Fibroblast of lung (primary cell): ENCODE data around the gene TBX21. TPM values are rescaled to one million over a fixed set of nuclear protein-coding genes. Genes with fewer than 3 reads are reported as not detected.

Experiments used
- DNase-seq, 2 donors: peaks; one replicate each; pipeline versions ENCODE4 v3.0.0 to v3.0.0-alpha.2; 2010; ENCODE audit warnings: low read depth in 2 of 2
- H2AFZ ChIP-seq: 2 replicates; pipeline ENCODE4 v1.5.1; 2012; ENCODE audit warnings: low read length, control low read depth, inconsistent platforms
- H3K27ac ChIP-seq: 2 replicates; pipeline ENCODE4 v1.5.1; 2011; ENCODE audit warnings: low read length, control low read depth; ENCODE audit not compliant: insufficient read depth
- H3K27me3 ChIP-seq: 2 replicates; pipeline ENCODE4 v1.5.1; 2011; ENCODE audit warnings: mild to moderate bottlenecking, low read length; ENCODE audit not compliant: control insufficient read depth, insufficient read depth
- H3K36me3 ChIP-seq: 2 replicates; pipeline ENCODE4 v1.5.1; 2011; ENCODE audit warnings: low read length; ENCODE audit not compliant: control insufficient read depth, insufficient read depth
- H3K4me1 ChIP-seq: 2 replicates; pipeline ENCODE4 v1.5.1; 2011; ENCODE audit warnings: low read length; ENCODE audit not compliant: control insufficient read depth, insufficient read depth; ENCODE audit errors: extremely low read depth
- H3K4me2 ChIP-seq: 2 replicates; pipeline ENCODE4 v1.5.1; 2011; ENCODE audit warnings: low read length, control low read depth; ENCODE audit not compliant: insufficient read depth; ENCODE audit errors: extremely low read depth
- H3K4me3 ChIP-seq, 4 experiments: fragments of 200-600 bp in 1 of 4; sonication (generic) in 1 of 4; replicated peaks in 1 of 4; 2 replicates each; pipeline ENCODE4 v1.5.1; 2011 to 2016; ENCODE audit warnings: low read length in 4 of 4, low read depth in 3 of 4, mild to moderate bottlenecking in 3 of 4, control low read depth in 2 of 4, inconsistent platforms in 1 of 4, mixed read lengths in 1 of 4; ENCODE audit not compliant: insufficient read depth in 1 of 4; ENCODE audit errors: control extremely low read depth in 1 of 4
- H3K79me2 ChIP-seq: 2 replicates; pipeline ENCODE4 v1.5.1; 2012; ENCODE audit warnings: mild to moderate bottlenecking, low read length, inconsistent platforms; ENCODE audit not compliant: control insufficient read depth, insufficient read depth
- H3K9ac ChIP-seq: 2 replicates; pipeline ENCODE4 v1.5.1; 2011; ENCODE audit warnings: mild to moderate bottlenecking, low read length, control low read depth; ENCODE audit not compliant: insufficient read depth
- H3K9me3 ChIP-seq: 2 replicates; pipeline ENCODE4 v1.5.1; 2012; ENCODE audit warnings: low read depth, low read length; ENCODE audit not compliant: control insufficient read depth, insufficient read depth
- H4K20me1 ChIP-seq: 2 replicates; pipeline ENCODE4 v1.5.1; 2011; ENCODE audit warnings: low read length; ENCODE audit not compliant: control insufficient read depth, insufficient read depth; ENCODE audit errors: extremely low read depth
- CTCF ChIP-seq, 2 donors: IDR thresholded peaks in 1 of 2; conservative IDR thresholded peaks in 1 of 2; 1 replicate in 1 of 2; 2 replicates in 1 of 2; pipeline ENCODE4 v1.5.1; 2011 to 2012; ENCODE audit warnings: low read length in 2 of 2, control low read depth in 1 of 2, inconsistent platforms in 1 of 2, low read depth in 1 of 2, mild to moderate bottlenecking in 1 of 2
- EZH2 ChIP-seq: IDR thresholded peaks from 2 replicates; pipeline ENCODE4 v1.5.1; 2012; ENCODE audit warnings: low read length, control low read depth, mild to moderate bottlenecking; ENCODE audit errors: missing control alignments
- polyA plus RNA-seq, 2 donors: library from polyadenylated mRNA; depleted of rRNA in 1 of 2; stranded (reverse) in 1 of 2; unstranded in 1 of 2; fragments of >200 nt; gene quantifications; 2 replicates each; pipeline ENCODE4 v1.2.1, GENCODE V29; 2011 to 2012; ENCODE audit warnings: missing spikeins in 1 of 2
- total RNA-seq: library from RNA; depleted of rRNA; stranded (reverse); fragments of >200 nt; gene quantifications from 2 replicates; pipeline ENCODE4 v1.2.1, GENCODE V29; 2014

Gene TBX21
- total and polyA plus RNA-seq, 2 donors (not counting 1 experiment from before 2014, with no cell fraction given), result not detected

GRCh38 chr17:47730681-47731080, 2.4 kb upstream of the TBX21 start:
- no peak overlapping the region for H3K9ac ChIP-seq
- no peak overlapping the region for H3K4me3 ChIP-seq
- no peak for DNase-seq
- H2AFZ ChIP-seq, result no peak overlapping the region
- H3K79me2 ChIP-seq, result no peaks in the 10 kb centered on the region
- TF ChIP-seq CTCF (conservative IDR thresholded peaks at IDR 0.05 in 1 of 2, IDR thresholded peaks at IDR 0.05 in 1 of 2; ENCODE audit: low read depth in 1 of 2, low read length in 2 of 2) (no peak), EZH2 (no peak)
- H3K4me1 ChIP-seq, result peaks cover 2% of the 10 kb centered on the region
- peaks cover 56% of the 10 kb centered on the region for H3K27me3 ChIP-seq
- H3K27ac ChIP-seq, result no peak overlapping the region
- H3K4me2 ChIP-seq, result no peak overlapping the region
- H3K9me3 ChIP-seq, result no peaks in the 10 kb centered on the region
- H4K20me1 ChIP-seq, result no peaks in the 10 kb centered on the region
- no peaks in the 10 kb centered on the region for H3K36me3 ChIP-seq

- Histone ChIP-seq H3K79me2 (no peaks in the 10 kb centered on the region), H3K27me3 (peaks cover 53% of the 10 kb centered on the region), H3K9me3 (no peaks in the 10 kb centered on the region), H4K20me1 (no peaks in the 10 kb centered on the region), H3K4me2 (no peak overlapping the region), H2AFZ (no peak overlapping the region), H3K9ac (no peak overlapping the region), H3K27ac (no peak overlapping the region), H3K36me3 (no peaks in the 10 kb centered on the region), H3K4me1 (peaks cover 2% of the 10 kb centered on the region), H3K4me3 (no peak overlapping the region)
- peak; percentile 71 for TF ChIP-seq EZH2
- TF ChIP-seq CTCF (conservative IDR thresholded peaks at IDR 0.05 in 1 of 2, IDR thresholded peaks at IDR 0.05 in 1 of 2; ENCODE audit: low read depth in 1 of 2, low read length in 2 of 2), result no peak
- no peak for DNase-seq
These were observed 1.6 kb upstream of the TBX21 start for GRCh38 chr17:47731396-47731795.

GRCh38 chr17:47732399-47733046, 513 bp upstream of the TBX21 start:
- H3K79me2 ChIP-seq, result no peaks in the 10 kb centered on the region
- peaks cover 58% of the 10 kb centered on the region for H3K27me3 ChIP-seq
- no peak overlapping the region for H3K27ac ChIP-seq
- no peak overlapping the region for H3K4me3 ChIP-seq
- no peak overlapping the region for H3K4me2 ChIP-seq
- no peak for TF ChIP-seq CTCF (conservative IDR thresholded peaks at IDR 0.05 in 1 of 2, IDR thresholded peaks at IDR 0.05 in 1 of 2; ENCODE audit: low read depth in 1 of 2, low read length in 2 of 2)
- peak; percentile 60 for TF ChIP-seq EZH2
- H3K9ac ChIP-seq, result no peak overlapping the region
- no peaks in the 10 kb centered on the region for H4K20me1 ChIP-seq
- no peak overlapping the region for H2AFZ ChIP-seq
- H3K4me1 ChIP-seq, result peaks cover 2% of the 10 kb centered on the region
- H3K9me3 ChIP-seq, result no peaks in the 10 kb centered on the region
- DNase-seq, result no peak
- H3K36me3 ChIP-seq, result no peaks in the 10 kb centered on the region
